Progenitor cell of endocrine pancreas (in vitro differentiated cells): ENCODE data around the gene FBXW11. TPM values are rescaled to one million over a fixed set of nuclear protein-coding genes. Genes with fewer than 3 reads are reported as not detected.

ENCODE experiments used
- DNase-seq: peaks from one replicate; pipeline ENCODE4 v3.0.0; 2021; ENCODE audit warnings: low spot score; ENCODE audit not compliant: unreplicated experiment
- H3K27ac Mint-ChIP-seq: 2 replicates; pipeline ENCODE4 v1.8.0; 2021; ENCODE audit warnings: mild to moderate bottlenecking, moderate library complexity, mixed read lengths
- H3K27me3 Mint-ChIP-seq: 2 replicates; pipeline ENCODE4 v1.8.0; 2021; ENCODE audit warnings: mixed read lengths
- H3K36me3 Mint-ChIP-seq: 2 replicates; pipeline ENCODE4 v1.8.0; 2022; ENCODE audit warnings: mixed read lengths; ENCODE audit not compliant: insufficient read depth
- H3K4me1 Mint-ChIP-seq: 2 replicates; pipeline ENCODE4 v1.8.0; 2021; ENCODE audit warnings: low read depth, mixed read lengths
- H3K4me3 Mint-ChIP-seq: 2 replicates; pipeline ENCODE4 v1.8.0; 2021; ENCODE audit warnings: low read depth, mild to moderate bottlenecking, moderate library complexity, mixed read lengths
- H3K9me3 Mint-ChIP-seq: 2 replicates; pipeline ENCODE4 v1.8.0; 2021; ENCODE audit warnings: low read depth, mixed read lengths
- total RNA-seq: library from RNA; stranded (reverse); gene quantifications from 2 replicates; pipeline ENCODE4 v1.2.1, GENCODE V29; 2021
- TF ChIP-seq, protein P1 (sequence below): fragments of 200-600 bp; sonication (generic); IDR thresholded peaks from one replicate; pipeline ENCODE4 v1.5.0; 2021; ENCODE audit warnings: antibody characterized with exemption, mild to moderate bottlenecking; ENCODE audit not compliant: unreplicated experiment

FBXW11 gene
- total RNA-seq, 1 donor from 2014 or later, result 63.5 TPM

DNA sequence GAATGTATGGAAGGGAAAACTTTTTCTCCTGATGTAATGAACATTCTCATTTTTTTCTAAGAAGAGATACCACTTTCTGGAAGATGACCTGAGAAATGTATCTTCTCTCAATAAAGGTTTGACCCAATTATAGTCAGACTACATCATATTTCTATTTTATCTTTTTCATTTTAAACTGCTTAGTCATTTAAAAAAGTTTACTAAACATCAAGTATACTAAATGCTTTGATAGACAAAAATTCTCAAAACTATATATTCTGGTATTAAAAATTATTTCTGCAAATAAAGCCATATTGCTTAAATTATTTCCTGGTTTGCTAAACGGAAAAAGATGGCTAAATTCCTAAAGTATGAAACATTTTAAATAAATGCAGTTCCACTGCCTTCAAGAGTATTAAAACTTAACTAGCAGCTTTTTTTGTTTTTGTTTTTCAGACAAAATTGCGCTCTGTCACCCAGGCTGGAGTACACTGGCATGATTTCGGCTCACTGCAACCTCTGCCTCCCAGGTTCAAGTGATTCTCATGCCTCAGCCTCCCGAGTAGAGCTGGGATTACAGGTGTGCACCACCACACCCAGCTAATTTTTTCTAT lies 37.1 kb downstream of the FBXW11 start:
- Mint-ChIP-seq H3K4me1 (peaks cover 14% of the 10 kb centered on the region), H3K27me3 (no peaks in the 10 kb centered on the region), H3K36me3 (peaks cover 3% of the 10 kb centered on the region), H3K27ac (no peak overlapping the region), H3K9me3 (no peaks in the 10 kb centered on the region), H3K4me3 (no peak overlapping the region)
- no peak for DNase-seq
- TF ChIP-seq, protein P1, sequence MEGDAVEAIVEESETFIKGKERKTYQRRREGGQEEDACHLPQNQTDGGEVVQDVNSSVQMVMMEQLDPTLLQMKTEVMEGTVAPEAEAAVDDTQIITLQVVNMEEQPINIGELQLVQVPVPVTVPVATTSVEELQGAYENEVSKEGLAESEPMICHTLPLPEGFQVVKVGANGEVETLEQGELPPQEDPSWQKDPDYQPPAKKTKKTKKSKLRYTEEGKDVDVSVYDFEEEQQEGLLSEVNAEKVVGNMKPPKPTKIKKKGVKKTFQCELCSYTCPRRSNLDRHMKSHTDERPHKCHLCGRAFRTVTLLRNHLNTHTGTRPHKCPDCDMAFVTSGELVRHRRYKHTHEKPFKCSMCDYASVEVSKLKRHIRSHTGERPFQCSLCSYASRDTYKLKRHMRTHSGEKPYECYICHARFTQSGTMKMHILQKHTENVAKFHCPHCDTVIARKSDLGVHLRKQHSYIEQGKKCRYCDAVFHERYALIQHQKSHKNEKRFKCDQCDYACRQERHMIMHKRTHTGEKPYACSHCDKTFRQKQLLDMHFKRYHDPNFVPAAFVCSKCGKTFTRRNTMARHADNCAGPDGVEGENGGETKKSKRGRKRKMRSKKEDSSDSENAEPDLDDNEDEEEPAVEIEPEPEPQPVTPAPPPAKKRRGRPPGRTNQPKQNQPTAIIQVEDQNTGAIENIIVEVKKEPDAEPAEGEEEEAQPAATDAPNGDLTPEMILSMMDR, result no peak

DNA sequence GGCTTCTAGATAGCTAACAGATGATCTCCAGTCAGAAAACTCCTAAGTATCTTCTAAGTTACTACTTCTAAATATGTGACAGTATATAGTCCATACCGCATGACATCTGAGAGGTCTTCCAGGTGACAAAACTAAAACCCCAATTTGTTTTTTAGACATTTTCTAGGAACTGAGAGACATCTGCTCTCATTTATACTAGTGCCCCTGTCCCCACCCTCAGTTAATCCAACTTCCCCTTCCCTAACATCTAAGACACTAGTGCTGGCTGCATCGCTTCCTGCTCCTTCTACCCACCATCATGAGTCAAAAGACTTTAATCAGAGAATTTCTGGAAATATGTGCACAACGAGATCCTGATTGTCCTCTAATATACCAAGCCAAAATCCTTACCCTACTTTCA lies 37.9 kb downstream of the FBXW11 start:
- DNase-seq, result no peak
- H3K4me1 Mint-ChIP-seq, result peaks cover 14% of the 10 kb centered on the region
- TF ChIP-seq, protein P1, result no peak
- peak overlapping the region; percentile 54 for H3K27ac Mint-ChIP-seq
- H3K27me3 Mint-ChIP-seq, result no peaks in the 10 kb centered on the region
- no peak overlapping the region for H3K4me3 Mint-ChIP-seq
- peaks cover 3% of the 10 kb centered on the region for H3K36me3 Mint-ChIP-seq
- H3K9me3 Mint-ChIP-seq, result no peaks in the 10 kb centered on the region

DNA sequence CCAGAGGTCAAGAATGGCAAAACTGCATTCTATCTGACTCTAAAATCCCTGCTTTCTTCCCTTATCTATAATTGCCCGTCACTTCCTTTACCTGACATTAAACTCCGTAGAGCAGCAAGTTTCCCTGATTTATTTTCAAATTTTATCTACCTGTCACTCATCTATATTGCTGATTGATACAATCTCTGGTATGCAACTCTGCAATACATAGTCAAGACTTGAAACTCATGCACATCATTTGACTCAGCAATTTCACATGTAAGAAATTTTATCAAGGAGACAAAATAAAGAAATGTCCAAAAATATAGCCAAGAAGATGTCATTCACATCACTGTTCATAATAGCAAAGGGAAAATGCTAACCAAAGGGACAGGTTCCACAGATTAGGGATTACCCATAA lies 39.5 kb downstream of the FBXW11 start:
- no peaks in the 10 kb centered on the region for H3K27me3 Mint-ChIP-seq
- DNase-seq, result no peak
- H3K4me1 Mint-ChIP-seq, result peaks cover 17% of the 10 kb centered on the region
- no peak overlapping the region for H3K4me3 Mint-ChIP-seq
- TF ChIP-seq, protein P1, result no peak
- H3K9me3 Mint-ChIP-seq, result no peaks in the 10 kb centered on the region
- H3K27ac Mint-ChIP-seq, result peak overlapping the region; percentile 0
- H3K36me3 Mint-ChIP-seq, result peaks cover 3% of the 10 kb centered on the region

DNA sequence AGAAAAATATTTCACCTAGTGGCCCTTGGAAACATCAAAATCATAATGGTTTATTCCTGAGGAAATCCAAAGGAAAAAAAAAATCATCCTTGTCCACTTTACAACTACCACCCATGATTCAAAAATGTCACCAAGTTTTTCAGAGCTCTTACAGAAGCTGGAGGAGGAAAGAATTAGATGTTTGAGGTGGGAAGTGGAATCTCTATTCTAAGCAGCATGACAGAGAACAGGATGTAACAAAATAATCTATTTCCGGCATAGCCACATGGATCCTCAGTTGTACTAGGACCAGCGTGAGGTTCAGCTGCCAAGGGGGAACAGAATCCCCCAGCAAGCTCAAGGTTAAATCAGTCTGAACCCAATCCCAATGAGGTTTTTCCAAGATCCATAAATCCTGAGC lies 40.2 kb downstream of the FBXW11 start:
- TF ChIP-seq, protein P1, result no peak
- H3K4me3 Mint-ChIP-seq, result no peak overlapping the region
- peaks cover 17% of the 10 kb centered on the region for H3K4me1 Mint-ChIP-seq
- no peaks in the 10 kb centered on the region for H3K9me3 Mint-ChIP-seq
- DNase-seq, result no peak
- H3K36me3 Mint-ChIP-seq, result peaks cover 3% of the 10 kb centered on the region
- no peaks in the 10 kb centered on the region for H3K27me3 Mint-ChIP-seq
- H3K27ac Mint-ChIP-seq, result no peak overlapping the region

DNA sequence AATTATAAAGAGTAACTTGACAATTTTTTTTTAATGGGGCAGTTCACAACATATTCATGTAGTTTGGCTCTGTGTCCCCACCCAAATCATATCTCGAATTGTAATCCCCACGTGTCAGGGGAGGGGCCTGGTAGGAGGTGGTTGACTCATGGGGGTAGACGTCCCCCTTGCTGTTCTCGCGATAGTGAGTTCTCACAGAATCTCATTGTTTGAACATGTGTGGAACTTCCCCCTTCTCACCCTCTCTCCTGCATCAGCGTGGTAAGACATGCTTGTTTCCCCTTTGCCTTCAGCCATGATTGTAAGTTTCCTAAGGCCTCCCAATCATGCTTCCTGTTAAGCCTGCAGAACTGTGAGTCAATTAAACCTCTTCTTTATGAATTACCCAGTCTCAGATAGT lies 40.7 kb downstream of the FBXW11 start:
- H3K4me1 Mint-ChIP-seq, result peaks cover 20% of the 10 kb centered on the region
- H3K27ac Mint-ChIP-seq, result peak overlapping the region; percentile 76
- H3K9me3 Mint-ChIP-seq, result no peaks in the 10 kb centered on the region
- H3K4me3 Mint-ChIP-seq, result no peak overlapping the region
- DNase-seq, result no peak
- H3K27me3 Mint-ChIP-seq, result no peaks in the 10 kb centered on the region
- TF ChIP-seq, protein P1, result no peak
- H3K36me3 Mint-ChIP-seq, result peaks cover 3% of the 10 kb centered on the region
